Subcutaneous adipose tissue (tissue), 4 donors: Measurements from ENCODE around the gene BACE1. TPM values are rescaled to one million over a fixed set of nuclear protein-coding genes. Genes with fewer than 3 reads are reported as not detected.

Experiments
- total RNA-seq, 4 donors: library from RNA; depleted of rRNA; stranded (reverse); fragments of >200 nt; gene quantifications; one replicate each; pipeline ENCODE4 v1.1.0, GENCODE V29; 2016
- TF ChIP-seq, protein P1 (sequence below): fragments of 450-650 bp; IDR thresholded peaks from one replicate; pipeline ENCODE4 v1.5.1; 2016; ENCODE audit warnings: low read depth, mild to moderate bottlenecking, control low read depth, antibody characterized with exemption, moderate library complexity

Gene BACE1
- total RNA-seq, 4 donors from 2014 or later: 17.4 to 33.0 (median 22.9) TPM

DNA sequence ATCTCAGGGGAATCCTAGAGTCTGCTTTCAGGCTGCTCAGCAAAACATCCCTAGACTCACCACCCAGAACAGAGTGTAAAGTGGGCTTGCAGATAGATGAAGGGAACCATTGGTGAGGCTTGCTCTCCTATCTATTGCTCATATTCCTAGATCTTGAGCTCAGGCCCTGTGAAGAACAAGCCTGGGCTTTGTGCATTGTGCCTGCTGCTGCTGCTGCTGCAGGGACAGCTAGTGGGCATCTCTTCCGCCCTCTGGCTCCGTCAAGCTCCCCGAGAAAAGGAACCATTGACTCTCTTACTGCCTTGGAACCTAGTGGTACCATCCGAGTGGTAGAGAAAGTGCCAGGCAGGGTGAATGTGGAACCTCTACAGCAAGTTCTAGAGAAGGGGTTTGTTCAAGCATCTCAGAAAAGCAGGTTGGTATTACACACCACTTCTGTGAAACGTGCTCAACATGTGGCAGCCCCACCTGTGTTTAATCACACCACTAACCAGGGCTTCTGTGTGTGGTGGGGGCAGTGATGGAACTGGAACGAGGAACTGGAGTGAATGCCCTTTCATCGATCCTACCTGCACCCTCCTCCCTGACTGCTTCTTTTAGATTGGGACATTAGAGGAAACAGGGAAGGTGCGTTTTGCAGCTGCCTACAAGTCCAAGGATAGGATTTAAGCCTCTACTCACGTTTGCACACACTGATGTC lies 20.5 kb downstream of the BACE1 start:
- TF ChIP-seq, protein P1, sequence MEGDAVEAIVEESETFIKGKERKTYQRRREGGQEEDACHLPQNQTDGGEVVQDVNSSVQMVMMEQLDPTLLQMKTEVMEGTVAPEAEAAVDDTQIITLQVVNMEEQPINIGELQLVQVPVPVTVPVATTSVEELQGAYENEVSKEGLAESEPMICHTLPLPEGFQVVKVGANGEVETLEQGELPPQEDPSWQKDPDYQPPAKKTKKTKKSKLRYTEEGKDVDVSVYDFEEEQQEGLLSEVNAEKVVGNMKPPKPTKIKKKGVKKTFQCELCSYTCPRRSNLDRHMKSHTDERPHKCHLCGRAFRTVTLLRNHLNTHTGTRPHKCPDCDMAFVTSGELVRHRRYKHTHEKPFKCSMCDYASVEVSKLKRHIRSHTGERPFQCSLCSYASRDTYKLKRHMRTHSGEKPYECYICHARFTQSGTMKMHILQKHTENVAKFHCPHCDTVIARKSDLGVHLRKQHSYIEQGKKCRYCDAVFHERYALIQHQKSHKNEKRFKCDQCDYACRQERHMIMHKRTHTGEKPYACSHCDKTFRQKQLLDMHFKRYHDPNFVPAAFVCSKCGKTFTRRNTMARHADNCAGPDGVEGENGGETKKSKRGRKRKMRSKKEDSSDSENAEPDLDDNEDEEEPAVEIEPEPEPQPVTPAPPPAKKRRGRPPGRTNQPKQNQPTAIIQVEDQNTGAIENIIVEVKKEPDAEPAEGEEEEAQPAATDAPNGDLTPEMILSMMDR: no peak

- TF ChIP-seq, protein P1: no peak
These were observed 23.4 kb downstream of the BACE1 start for GRCh38 chr11:117292616-117293015.

- TF ChIP-seq, protein P1: no peak
These were observed 25.2 kb downstream of the BACE1 start, which contains the start of gene BACE1-AS for GRCh38 chr11:117290809-117291396. Gene BACE1-AS (plus strand): TSS chr11:117291346.

GRCh38 chr11:117289795-117290194 lies 26.3 kb downstream of the BACE1 start:
- TF ChIP-seq, protein P1: no peak

GRCh38 chr11:117287668-117288067 lies 28.4 kb downstream of the BACE1 start:
- TF ChIP-seq, protein P1: no peak

DNA sequence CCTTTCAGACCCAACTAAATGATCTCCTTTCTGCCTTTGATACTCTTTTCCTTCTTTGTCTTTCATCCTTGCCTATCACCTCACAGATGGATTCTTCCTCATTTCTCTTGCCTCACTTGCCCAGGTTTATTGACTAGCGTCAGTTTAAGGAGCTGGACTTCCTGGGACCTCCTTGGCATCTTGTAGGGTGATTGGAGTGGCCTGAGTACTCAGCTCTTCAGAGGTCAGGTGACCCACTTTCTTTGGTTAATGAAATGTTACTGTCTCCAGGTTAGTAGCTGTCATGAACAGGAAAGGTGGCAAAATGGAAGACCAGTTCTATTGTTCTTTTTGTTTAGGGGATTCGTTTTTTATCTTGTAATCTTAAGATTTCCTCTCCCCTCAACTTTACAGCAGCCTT lies 29.5 kb downstream of the BACE1 start:
- TF ChIP-seq, protein P1: no peak

GRCh38 chr11:117284053-117284452 lies 32.0 kb downstream of the BACE1 start:
- TF ChIP-seq, protein P1: no peak
